ENCODE data around the gene CALN1. TPM values are rescaled to one million over a fixed set of nuclear protein-coding genes. Genes with fewer than 3 reads are reported as not detected.

CALN1 gene
- total RNA-seq, 1 donor from 2014 or later = not detected

GRCh38 chr7:72025381-72025960 lies 386.7 kb downstream of the CALN1 start:
- H3K4me3 Mint-ChIP-seq (ENCODE audit: unreplicated experiment) = no peak overlapping the region
- no peak overlapping the region for H2AFZ ChIP-seq (ENCODE audit: low read depth, low read length)
- H3K9me3 Mint-ChIP-seq (ENCODE audit: unreplicated experiment) = peaks cover 7% of the 10 kb centered on the region
- H3K36me3 ChIP-seq (ENCODE audit: insufficient read depth, low read length) = no peaks in the 10 kb centered on the region
- no peak overlapping the region for H3K4me3 ChIP-seq (ENCODE audit: insufficient read depth, low read depth, low read length)
- no peaks in the 10 kb centered on the region for H3K4me1 Mint-ChIP-seq (ENCODE audit: low read depth, unreplicated experiment)
- no peaks in the 10 kb centered on the region for H3K27me3 ChIP-seq (ENCODE audit: insufficient read depth, low read length)
- DNase-seq (ENCODE audit: low read depth) = no peak
- H4K20me1 ChIP-seq (ENCODE audit: insufficient read depth, low read length) = no peaks in the 10 kb centered on the region
- H3K79me2 ChIP-seq (ENCODE audit: insufficient read depth, low read length) = no peaks in the 10 kb centered on the region
- TF ChIP-seq EZH2 (IDR thresholded peaks at IDR 0.05; ENCODE audit: insufficient read depth, low read length) (no peak), CTCF (IDR thresholded peaks at IDR 0.05; ENCODE audit: insufficient read depth, low read depth, low read length) (no peak)
- no peak overlapping the region for H3K9ac ChIP-seq (ENCODE audit: low read length)
- H3K9me3 ChIP-seq (ENCODE audit: insufficient read depth, low read depth, low read length) = peaks cover 4% of the 10 kb centered on the region
- H3K36me3 Mint-ChIP-seq (ENCODE audit: low read depth, unreplicated experiment) = no peaks in the 10 kb centered on the region
- H3K4me1 ChIP-seq (ENCODE audit: insufficient read depth, low read length) = no peaks in the 10 kb centered on the region
- H3K4me2 ChIP-seq (ENCODE audit: low read length) = no peak overlapping the region
- H3K27ac Mint-ChIP-seq (ENCODE audit: unreplicated experiment) = no peak overlapping the region
- no peak for FAIRE-seq
- H3K27ac ChIP-seq (ENCODE audit: low read depth, low read length) = no peak overlapping the region
- H3K27me3 Mint-ChIP-seq (ENCODE audit: low read depth, unreplicated experiment) = peaks cover 8% of the 10 kb centered on the region

GRCh38 chr7:72023926-72024325 lies 388.2 kb downstream of the CALN1 start:
- Mint-ChIP-seq H3K4me1 (ENCODE audit: low read depth, unreplicated experiment) (no peaks in the 10 kb centered on the region), H3K4me3 (ENCODE audit: unreplicated experiment) (no peak overlapping the region), H3K9me3 (ENCODE audit: unreplicated experiment) (peaks cover 7% of the 10 kb centered on the region), H3K36me3 (ENCODE audit: low read depth, unreplicated experiment) (no peaks in the 10 kb centered on the region), H3K27ac (ENCODE audit: unreplicated experiment) (no peak overlapping the region), H3K27me3 (ENCODE audit: low read depth, unreplicated experiment) (peaks cover 7% of the 10 kb centered on the region)
- no peak for DNase-seq (ENCODE audit: low read depth)
- Histone ChIP-seq H2AFZ (ENCODE audit: low read depth, low read length) (no peak overlapping the region), H3K9ac (ENCODE audit: low read length) (no peak overlapping the region), H3K27me3 (ENCODE audit: insufficient read depth, low read length) (no peaks in the 10 kb centered on the region), H3K27ac (ENCODE audit: low read depth, low read length) (no peak overlapping the region), H3K9me3 (ENCODE audit: insufficient read depth, low read depth, low read length) (peaks cover 4% of the 10 kb centered on the region), H3K79me2 (ENCODE audit: insufficient read depth, low read length) (no peaks in the 10 kb centered on the region), H4K20me1 (ENCODE audit: insufficient read depth, low read length) (no peaks in the 10 kb centered on the region), H3K4me1 (ENCODE audit: insufficient read depth, low read length) (no peaks in the 10 kb centered on the region), H3K4me2 (ENCODE audit: low read length) (no peak overlapping the region), H3K4me3 (ENCODE audit: insufficient read depth, low read depth, low read length) (no peak overlapping the region), H3K36me3 (ENCODE audit: insufficient read depth, low read length) (no peaks in the 10 kb centered on the region)
- TF ChIP-seq EZH2 (IDR thresholded peaks at IDR 0.05; ENCODE audit: insufficient read depth, low read length) (no peak), CTCF (IDR thresholded peaks at IDR 0.05; ENCODE audit: insufficient read depth, low read depth, low read length) (no peak)
- no peak for FAIRE-seq

- Mint-ChIP-seq H3K4me3 (ENCODE audit: unreplicated experiment) (no peak overlapping the region), H3K27me3 (ENCODE audit: low read depth, unreplicated experiment) (peaks cover 17% of the 10 kb centered on the region), H3K36me3 (ENCODE audit: low read depth, unreplicated experiment) (no peaks in the 10 kb centered on the region), H3K4me1 (ENCODE audit: low read depth, unreplicated experiment) (no peaks in the 10 kb centered on the region), H3K27ac (ENCODE audit: unreplicated experiment) (no peak overlapping the region), H3K9me3 (ENCODE audit: unreplicated experiment) (peaks cover 3% of the 10 kb centered on the region)
- no peaks in the 10 kb centered on the region for H4K20me1 ChIP-seq (ENCODE audit: insufficient read depth, low read length)
- H3K4me3 ChIP-seq (ENCODE audit: insufficient read depth, low read depth, low read length) = no peak overlapping the region
- no peaks in the 10 kb centered on the region for H3K36me3 ChIP-seq (ENCODE audit: insufficient read depth, low read length)
- no peak overlapping the region for H3K4me2 ChIP-seq (ENCODE audit: low read length)
- H3K9me3 ChIP-seq (ENCODE audit: insufficient read depth, low read depth, low read length) = peaks cover 4% of the 10 kb centered on the region
- no peaks in the 10 kb centered on the region for H3K4me1 ChIP-seq (ENCODE audit: insufficient read depth, low read length)
- no peak overlapping the region for H2AFZ ChIP-seq (ENCODE audit: low read depth, low read length)
- H3K27me3 ChIP-seq (ENCODE audit: insufficient read depth, low read length) = no peaks in the 10 kb centered on the region
- no peak overlapping the region for H3K9ac ChIP-seq (ENCODE audit: low read length)
- FAIRE-seq (no peak), DNase-seq (ENCODE audit: low read depth) (no peak)
- H3K27ac ChIP-seq (ENCODE audit: low read depth, low read length) = no peak overlapping the region
- TF ChIP-seq CTCF (IDR thresholded peaks at IDR 0.05; ENCODE audit: insufficient read depth, low read depth, low read length) (no peak), EZH2 (IDR thresholded peaks at IDR 0.05; ENCODE audit: insufficient read depth, low read length) (no peak)
- no peaks in the 10 kb centered on the region for H3K79me2 ChIP-seq (ENCODE audit: insufficient read depth, low read length)
Measured at GRCh38 chr7:72021716-72022115, 390.4 kb downstream of the CALN1 start.

All from astrocyte (in vitro differentiated cells and primary cell).